GM19324 (cell line): ENCODE measurements around the gene MED10.
A peak's percentile ranks its signal among the peaks of the same experiment; 100 is the strongest.

Source experiments
- ATAC-seq: cut with Tn5 transposase; IDR thresholded peaks from one replicate; pipeline ENCODE4 v1.9.1; 2021; ENCODE audit warnings: mild to moderate bottlenecking, moderate library complexity; ENCODE audit not compliant: unreplicated experiment, low FRiP score

MED10 gene

GRCh38 chr5:6399980-6400910 is 21.9 kb upstream of the MED10 start:
- ATAC-seq: no peak

- ATAC-seq: no peak
Observed at GRCh38 chr5:6398570-6399230, 20.4 kb upstream of the MED10 start.

DNA sequence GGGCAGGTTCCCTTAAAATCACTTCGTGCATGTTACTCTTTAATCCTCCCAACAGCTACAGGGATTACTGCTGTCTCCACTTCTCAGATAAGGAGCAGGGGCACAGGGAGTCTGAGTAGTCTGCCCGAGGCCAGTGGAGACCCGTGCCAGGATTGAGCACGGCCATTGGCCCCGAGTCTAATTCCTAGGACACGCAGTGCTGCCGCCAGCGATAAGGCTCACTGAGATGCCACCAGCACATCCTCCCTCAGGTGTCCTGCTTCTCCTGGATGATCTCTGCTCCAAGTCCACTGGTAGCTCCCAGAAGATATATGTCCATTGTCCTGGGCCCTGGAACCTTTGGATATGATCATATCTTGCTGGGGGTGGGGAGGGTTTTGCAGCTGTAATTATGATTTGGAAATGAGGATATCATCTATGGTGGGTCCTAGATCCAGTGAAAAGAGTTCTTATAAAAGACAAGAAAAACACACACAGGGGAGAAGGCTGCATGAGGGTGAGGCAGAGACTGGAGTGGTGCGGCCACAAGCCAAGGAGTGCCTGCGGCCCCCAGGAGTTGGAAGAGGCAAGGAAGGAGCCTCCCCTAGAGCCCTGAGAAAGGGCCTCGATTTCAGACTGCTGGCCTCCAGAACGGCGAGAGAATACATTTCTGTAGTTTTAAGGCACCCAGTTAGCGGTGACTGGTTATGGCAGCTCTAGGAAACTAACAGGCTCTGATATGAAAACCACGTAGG is 19.4 kb upstream of the MED10 start:
- no peak for ATAC-seq

DNA sequence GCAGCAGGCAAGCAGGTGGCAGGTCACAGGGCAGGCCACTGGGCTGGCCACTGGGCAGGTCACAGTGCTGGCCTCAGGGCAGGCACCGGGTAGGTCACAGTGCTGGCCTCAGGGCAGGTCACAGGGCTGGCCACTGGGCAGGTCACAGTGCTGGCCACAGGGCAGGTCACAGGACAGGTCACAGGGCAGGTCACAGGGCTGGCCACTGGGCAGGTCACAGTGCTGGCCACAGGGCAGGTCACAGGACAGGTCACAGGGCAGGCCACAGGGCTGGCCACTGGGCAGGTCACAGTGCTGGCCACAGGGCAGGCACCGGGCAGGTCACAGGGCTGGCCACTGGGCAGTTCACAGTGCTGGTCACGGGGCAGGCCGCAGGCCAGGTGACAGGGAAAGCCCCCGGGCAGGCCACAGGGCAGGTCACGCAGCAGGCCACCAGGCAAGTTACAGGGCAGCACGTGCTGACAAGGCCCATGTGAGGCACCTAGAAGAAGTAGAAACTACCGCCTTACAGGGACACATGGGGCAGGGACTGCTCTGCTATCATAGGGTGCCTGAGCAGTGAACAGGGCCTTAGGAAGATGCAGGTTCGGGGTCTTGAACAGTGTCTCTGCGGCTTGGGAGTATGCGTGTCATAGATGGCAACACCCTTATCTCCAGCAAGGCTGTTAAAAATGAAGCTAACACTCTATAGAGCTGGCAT is 18.6 kb upstream of the MED10 start:
- ATAC-seq: no peak

GRCh38 chr5:6396043-6396442 is 17.7 kb upstream of the MED10 start:
- ATAC-seq: no peak

GRCh38 chr5:6395621-6396020 is 17.3 kb upstream of the MED10 start:
- ATAC-seq: no peak

- ATAC-seq: no peak
Observed at GRCh38 chr5:6395102-6395445, 16.7 kb upstream of the MED10 start.

- no peak for ATAC-seq
Observed at GRCh38 chr5:6394429-6395101, 16.2 kb upstream of the MED10 start.

GRCh38 chr5:6393596-6394194 is 15.3 kb upstream of the MED10 start:
- ATAC-seq: peak; percentile 71

GRCh38 chr5:6392561-6392960 is 14.2 kb upstream of the MED10 start:
- no peak for ATAC-seq

DNA sequence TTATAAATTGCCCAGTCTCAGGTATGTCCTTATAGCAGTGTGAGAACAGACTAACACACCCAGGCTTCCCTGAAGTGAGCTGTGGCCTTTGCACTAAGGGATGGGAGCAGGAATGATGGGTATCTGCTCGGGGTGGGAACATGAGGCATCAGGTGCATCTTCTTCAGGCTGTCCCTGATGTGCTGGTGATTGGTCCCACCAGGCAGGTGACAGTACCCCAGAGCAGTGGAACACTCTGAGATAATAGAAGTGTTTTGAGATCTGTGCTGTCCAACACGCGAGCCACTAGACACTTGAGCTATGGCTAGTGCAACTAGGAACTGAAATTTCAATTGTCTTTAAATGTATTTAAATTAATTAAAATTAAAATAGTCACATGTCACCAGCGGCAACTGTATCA is 12.8 kb upstream of the MED10 start:
- ATAC-seq: no peak

DNA sequence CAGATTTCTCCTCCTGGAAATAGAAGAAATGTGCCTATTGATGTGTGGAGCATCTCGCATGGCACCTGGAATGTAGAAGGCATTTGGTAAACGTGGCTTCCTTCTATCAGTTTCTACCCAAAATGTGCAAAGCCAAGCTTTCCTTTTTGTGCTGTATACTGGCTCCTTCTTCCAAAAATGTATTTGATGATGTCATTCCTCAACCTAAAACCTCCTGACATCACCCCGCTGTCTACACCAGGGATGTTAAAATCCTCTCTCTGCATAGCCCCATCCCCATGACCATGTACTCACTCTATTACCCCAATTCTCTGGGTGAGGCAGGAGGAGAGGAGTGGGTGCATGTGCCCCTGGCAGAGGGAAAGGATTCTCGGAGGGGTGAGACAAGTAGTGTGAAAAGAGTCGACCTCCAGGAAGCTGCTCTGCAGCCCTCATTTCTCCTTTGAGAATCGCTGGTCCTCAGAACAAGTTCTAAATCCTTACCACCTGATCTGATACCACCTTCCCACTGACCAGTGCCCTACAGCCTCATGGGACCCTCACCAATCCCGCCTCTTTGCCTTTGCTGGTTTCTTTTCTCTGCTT is 11.7 kb upstream of the MED10 start:
- ATAC-seq: no peak

GRCh38 chr5:6389397-6389796 is 11.1 kb upstream of the MED10 start:
- no peak for ATAC-seq

- no peak for ATAC-seq
Observed at GRCh38 chr5:6387970-6388369, 9.6 kb upstream of the MED10 start.

DNA sequence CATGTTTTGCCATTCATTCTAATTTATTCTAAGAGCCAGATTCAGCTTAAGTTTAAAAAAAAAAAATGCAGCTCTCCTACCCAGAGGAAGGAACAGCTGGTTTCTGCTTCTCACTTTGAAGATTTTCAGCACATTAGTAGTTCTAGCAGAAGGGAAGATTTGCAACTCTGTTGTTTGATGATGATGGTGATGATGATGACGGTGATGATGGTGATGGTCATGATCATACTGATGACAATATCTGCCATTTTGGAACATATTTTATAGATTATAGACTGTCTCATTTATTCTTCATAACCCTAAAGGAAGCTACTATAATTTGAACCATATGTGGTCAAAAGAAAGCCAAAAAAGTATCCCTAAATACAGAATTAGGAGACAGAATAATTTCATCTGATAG is 7.9 kb upstream of the MED10 start:
- ATAC-seq: no peak

DNA sequence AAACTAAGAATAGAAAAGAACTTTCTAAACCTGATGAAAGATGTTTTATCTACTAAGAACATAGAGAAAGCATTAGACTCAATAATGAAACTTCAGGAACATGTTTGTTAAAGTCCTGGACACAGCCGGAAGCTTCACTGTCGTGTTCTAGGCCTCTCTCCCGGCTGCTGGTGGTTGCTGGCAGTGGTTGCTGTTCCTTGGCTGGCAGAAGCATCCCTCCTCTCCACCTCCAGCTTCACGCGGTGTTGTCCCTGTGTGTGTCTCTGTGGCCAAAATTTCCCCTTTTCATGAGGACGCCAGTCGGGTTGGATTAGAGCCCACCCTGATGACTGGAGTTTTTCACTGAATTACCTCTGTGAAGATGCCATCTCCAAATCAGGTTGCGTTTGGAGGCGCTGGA is 6.5 kb upstream of the MED10 start:
- no peak for ATAC-seq

- no peak for ATAC-seq
Observed at GRCh38 chr5:6383376-6383775, 5.0 kb upstream of the MED10 start.

DNA sequence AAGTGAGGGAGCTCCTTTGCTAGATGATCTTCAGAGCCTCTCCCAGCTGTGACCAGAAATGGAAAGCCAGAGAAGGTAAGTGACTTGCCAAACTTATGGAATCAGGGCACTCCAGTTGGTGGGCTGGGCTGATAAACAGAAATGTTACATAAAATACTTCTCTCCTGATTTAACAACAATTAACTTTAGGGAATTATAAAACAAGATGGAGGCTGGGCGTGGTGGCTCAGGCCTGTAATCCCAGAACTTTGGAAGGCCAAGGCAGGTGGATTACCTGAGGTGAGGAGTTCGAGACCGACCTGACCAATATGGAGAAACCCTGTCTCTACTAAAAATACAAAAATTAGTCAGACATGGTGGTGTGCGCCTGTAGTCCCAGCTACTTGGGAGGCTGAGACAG is 899 bp upstream of the MED10 start:
- ATAC-seq: no peak

DNA sequence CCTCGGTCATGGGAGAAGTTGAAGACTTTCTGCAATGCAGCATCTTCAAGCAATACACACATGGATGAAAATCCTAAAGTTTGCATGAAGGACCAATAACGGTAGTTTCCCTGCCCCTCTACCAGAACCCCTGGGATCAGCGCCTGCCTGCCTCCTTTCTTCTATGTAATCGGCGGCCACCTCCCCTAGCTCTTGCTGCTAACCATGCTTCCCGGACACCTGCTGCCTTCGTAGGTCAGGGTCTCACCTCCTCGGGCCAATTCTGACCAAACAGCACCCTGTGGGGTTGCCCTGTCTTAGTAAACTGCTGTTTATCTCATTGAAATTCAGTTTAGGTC is 388 bp upstream of the MED10 start:
- no peak for ATAC-seq

GRCh38 chr5:6377582-6377904 is 804 bp downstream of the MED10 start:
- ATAC-seq: no peak
